Fibroblast of mammary gland (primary cell): ENCODE results near the gene LTO1.

Source experiments
- DNase-seq: peaks from one replicate; pipeline ENCODE4 v3.0.0-alpha.2; 2010; ENCODE audit warnings: low read depth
- H3K4me3 ChIP-seq: 2 replicates; pipeline ENCODE4 v1.5.1; 2011; ENCODE audit warnings: low read depth, mild to moderate bottlenecking, low read length, moderate library complexity; ENCODE audit not compliant: control insufficient read depth
- TF ChIP-seq, protein P1 (sequence below): conservative IDR thresholded peaks from 2 replicates; pipeline ENCODE4 v1.5.1; 2011; ENCODE audit warnings: low read depth, low read length, inconsistent platforms; ENCODE audit not compliant: control insufficient read depth, insufficient read depth

The LTO1 gene

DNA sequence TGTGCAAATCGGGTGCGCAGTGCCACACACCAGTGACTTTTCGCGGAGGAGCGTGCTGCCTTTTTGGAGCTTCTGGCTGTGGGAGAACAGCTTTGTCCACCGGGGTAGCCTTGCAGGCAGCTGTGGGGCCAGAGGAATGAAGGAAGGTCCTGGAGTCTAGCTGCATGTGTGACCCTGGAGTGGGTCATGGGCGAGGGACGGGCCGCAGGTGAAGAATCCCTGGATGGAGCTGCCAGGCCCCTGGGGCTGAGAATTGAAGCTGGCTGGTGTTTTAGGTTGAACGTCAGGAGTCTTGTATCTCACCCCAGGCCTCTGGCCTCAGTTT, 25.6 kb downstream of the LTO1 start:
- TF ChIP-seq, protein P1, sequence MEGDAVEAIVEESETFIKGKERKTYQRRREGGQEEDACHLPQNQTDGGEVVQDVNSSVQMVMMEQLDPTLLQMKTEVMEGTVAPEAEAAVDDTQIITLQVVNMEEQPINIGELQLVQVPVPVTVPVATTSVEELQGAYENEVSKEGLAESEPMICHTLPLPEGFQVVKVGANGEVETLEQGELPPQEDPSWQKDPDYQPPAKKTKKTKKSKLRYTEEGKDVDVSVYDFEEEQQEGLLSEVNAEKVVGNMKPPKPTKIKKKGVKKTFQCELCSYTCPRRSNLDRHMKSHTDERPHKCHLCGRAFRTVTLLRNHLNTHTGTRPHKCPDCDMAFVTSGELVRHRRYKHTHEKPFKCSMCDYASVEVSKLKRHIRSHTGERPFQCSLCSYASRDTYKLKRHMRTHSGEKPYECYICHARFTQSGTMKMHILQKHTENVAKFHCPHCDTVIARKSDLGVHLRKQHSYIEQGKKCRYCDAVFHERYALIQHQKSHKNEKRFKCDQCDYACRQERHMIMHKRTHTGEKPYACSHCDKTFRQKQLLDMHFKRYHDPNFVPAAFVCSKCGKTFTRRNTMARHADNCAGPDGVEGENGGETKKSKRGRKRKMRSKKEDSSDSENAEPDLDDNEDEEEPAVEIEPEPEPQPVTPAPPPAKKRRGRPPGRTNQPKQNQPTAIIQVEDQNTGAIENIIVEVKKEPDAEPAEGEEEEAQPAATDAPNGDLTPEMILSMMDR, result no peak
- no peak for DNase-seq
- H3K4me3 ChIP-seq, result no peak overlapping the region

DNA sequence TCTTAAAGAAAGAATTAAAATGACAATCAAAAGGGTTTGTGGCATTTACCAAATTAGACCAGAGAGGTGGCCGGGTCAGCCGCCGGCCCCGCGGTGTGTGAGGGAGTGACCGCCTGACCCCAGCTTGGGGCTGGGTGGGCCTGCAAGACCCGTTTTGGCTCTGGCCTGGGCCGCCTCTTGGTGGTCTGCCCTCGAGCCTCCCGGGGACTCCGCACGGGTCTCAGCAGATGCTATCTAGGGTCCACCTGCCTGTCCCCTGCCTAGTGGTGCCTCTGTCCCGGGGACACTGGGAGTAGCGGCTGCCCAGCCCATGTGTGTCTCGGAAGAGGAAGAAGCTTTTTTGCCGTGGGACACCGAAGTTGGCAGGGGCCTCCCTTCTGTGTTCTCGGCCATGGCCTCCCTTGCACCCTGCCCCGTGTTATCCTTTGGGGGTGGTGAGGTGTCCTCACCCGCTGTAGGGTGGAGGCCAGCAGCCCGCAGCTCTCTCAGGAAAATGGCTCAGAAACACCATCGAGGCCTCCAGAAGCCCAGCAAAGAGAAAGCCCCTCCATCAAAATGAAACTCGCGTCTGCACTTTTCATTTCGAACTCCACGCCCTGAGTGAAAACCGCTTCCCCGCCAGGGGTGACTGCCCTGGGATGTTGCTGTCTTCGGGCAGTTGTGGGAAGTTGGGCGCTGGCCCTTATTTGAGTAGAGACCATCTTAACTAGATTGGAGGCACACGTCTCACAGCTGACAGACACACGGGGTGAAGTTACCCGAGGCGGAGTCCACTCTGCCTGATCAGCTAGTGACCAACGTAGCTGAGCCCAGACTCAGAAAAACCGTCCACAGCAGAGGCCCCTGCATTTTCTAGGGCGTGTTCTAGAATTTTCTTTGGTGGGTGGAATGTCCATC, 26.2 kb downstream of the LTO1 start:
- TF ChIP-seq, protein P1, result no peak

DNA sequence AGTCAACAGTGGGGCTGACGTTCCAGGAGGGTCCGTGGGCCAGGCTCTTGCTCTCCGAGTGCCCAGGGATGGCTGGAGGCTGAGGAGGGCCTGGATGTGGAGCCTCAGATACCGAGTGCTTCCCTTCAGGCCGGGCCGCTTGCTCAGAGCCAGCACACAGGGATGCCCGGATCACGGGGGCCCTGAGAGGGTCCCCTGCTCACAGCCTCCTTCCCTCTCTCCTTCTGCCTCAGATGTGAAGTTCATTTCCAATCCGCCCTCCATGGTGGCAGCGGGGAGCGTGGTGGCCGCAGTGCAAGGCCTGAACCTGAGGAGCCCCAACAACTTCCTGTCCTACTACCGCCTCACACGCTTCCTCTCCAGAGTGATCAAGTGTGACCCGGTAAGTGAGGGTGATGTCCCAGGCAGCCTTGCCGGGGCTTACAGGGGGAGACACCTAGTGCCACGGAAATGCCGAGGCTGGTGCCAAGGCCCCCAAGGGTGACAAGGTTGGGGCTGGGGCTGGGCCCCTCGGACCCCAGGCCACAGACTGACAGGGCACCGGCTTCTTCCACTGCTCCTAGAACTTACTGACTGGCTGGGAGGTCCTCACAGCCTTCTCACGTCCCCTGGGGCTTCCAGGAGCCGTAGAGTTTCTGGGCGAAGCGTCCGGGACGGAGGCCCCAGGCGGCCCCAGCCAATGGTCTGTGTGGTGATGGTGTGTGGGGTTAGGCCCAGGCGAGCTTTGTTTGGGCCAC, 27.2 kb downstream of the LTO1 start:
- no peak for DNase-seq
- TF ChIP-seq, protein P1, result no peak
- no peak overlapping the region for H3K4me3 ChIP-seq

More for the DNA sequence above, 26.2 kb downstream of the LTO1 start:
- no peak for DNase-seq
- no peak overlapping the region for H3K4me3 ChIP-seq

DNA sequence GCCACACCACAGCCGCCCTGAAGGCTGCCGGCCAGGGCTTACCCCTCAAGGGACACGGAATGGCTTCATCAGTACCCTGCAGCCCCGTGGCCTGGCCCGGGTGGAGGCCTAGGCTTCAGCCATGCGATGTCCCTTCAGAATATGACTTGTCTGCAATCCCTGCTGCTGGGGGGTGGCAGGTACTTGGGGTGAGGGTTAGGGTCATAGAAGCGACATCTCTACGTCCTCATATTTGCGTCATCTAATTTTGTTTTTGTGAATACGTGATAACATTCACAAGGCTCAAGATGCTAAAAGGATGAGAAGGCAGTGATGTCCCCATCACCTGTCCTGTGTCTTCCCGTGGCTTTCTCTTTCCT, 27.8 kb downstream of the LTO1 start:
- no peak for DNase-seq
- TF ChIP-seq, protein P1, result no peak
- no peak overlapping the region for H3K4me3 ChIP-seq

DNA sequence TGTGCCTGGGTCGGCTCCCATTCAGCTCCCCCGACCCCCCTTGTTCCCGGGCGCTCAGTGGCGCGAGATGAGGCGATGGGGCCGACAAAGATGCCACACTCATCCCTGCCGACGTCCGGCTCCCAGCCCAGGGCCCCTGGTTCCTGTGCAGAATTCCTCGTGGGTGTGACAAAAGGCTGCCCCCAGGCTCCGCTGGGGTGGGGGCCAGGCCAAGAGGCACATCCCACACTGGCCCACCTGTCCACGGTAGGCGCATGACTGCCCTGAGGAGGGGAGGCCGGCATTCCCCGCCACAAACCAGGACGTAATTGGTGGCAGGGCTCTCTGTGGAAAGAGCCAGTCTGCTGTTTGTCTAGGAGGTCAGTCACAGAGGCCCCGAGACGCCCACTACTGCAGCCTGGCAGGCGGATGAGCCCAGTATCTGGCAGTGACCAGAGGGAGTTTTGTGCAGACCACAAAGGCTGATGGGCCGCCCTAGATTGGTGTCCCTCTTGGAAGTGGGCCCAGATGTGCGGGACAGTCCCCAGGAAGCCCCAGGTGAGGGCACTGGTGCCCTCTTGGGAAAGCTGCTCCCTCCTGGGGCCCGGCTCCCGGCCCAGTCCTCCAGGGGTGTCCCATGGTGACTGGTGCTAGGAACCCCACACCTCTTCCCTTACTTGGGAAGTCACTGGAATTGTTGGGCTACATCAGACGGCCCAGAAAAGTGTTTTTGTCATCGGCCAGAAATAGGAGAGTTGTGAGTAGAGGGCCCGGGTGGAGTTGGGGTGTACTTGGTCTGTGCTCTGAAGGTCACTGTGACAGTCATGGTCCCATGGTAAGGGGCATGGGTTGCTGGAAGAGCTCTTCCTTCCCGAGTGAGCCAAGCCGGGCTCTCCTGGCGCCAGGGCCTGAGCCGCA, 28.4 kb downstream of the LTO1 start:
- DNase-seq, result no peak
- TF ChIP-seq, protein P1, result no peak
- no peak overlapping the region for H3K4me3 ChIP-seq

DNA sequence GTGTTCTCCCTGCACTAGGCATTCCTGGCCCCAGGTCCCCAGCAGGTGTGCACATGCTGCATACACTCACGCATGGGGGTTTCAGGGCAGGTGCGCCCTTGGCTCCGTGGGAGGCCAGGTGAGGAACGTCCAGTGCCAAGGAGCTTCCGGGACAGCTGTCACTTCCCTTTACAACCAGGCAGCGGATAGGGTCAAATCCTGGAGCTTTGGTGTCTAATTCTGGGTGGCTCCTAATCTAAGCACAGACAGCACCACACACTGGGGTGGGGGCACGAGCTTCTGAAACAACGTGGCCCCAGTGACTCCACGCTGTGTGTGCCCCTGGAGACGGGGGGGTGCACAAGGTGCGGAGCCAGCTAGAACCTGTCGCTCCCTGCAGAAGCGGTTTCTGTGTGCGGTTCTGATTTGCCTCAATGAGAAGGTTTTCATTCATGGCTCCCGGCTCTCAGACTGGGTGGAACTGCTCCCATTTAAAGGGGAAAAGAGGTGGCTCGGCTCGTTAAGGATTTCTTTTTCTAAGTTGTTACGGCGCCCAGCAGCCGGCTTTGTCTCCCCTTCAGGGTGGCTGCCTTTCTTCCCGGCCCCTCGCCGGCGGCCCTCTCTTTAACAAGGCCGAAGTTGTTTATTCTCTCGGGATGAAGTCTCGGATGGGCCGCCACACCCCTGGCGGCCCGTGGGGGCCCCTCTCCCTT, 29.2 kb downstream of the LTO1 start:
- no peak for DNase-seq
- TF ChIP-seq, protein P1, result no peak
- no peak overlapping the region for H3K4me3 ChIP-seq
